ENCODE data around the gene ZBTB26. TPM values are rescaled to one million over a fixed set of nuclear protein-coding genes. Genes with fewer than 3 reads are reported as not detected.

Gene ZBTB26, protein sequence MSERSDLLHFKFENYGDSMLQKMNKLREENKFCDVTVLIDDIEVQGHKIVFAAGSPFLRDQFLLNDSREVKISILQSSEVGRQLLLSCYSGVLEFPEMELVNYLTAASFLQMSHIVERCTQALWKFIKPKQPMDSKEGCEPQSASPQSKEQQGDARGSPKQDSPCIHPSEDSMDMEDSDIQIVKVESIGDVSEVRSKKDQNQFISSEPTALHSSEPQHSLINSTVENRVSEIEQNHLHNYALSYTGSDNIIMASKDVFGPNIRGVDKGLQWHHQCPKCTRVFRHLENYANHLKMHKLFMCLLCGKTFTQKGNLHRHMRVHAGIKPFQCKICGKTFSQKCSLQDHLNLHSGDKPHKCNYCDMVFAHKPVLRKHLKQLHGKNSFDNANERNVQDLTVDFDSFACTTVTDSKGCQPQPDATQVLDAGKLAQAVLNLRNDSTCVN
- 1 to 10 TPM; 4.7 to 5.8 (median 5.1) TPM for total RNA-seq
- 2.3 TPM for polyA plus RNA-seq
- long read RNA-seq, donor 1, full-length matches to known transcripts: 5 of 9 reads
- long read RNA-seq, donor 1, partial matches to known transcripts: 0 of 9 reads
- long read RNA-seq, donor 1, other reads (novel, unspliced or antisense): 4 of 9 reads
- long read RNA-seq, donor 2, full-length matches to known transcripts: 6 of 6 reads
- long read RNA-seq, donor 2, partial matches to known transcripts: 0 of 6 reads
- long read RNA-seq, donor 2, other reads (novel, unspliced or antisense): 0 of 6 reads
- long read RNA-seq, donor 3, full-length matches to known transcripts: 8 of 12 reads
- long read RNA-seq, donor 3, partial matches to known transcripts: 4 of 12 reads
- long read RNA-seq, donor 3, other reads (novel, unspliced or antisense): 0 of 12 reads
- long read RNA-seq, donor 4, full-length matches to known transcripts: 2 of 4 reads
- long read RNA-seq, donor 4, partial matches to known transcripts: 0 of 4 reads
- long read RNA-seq, donor 4, other reads (novel, unspliced or antisense): 2 of 4 reads

DNA sequence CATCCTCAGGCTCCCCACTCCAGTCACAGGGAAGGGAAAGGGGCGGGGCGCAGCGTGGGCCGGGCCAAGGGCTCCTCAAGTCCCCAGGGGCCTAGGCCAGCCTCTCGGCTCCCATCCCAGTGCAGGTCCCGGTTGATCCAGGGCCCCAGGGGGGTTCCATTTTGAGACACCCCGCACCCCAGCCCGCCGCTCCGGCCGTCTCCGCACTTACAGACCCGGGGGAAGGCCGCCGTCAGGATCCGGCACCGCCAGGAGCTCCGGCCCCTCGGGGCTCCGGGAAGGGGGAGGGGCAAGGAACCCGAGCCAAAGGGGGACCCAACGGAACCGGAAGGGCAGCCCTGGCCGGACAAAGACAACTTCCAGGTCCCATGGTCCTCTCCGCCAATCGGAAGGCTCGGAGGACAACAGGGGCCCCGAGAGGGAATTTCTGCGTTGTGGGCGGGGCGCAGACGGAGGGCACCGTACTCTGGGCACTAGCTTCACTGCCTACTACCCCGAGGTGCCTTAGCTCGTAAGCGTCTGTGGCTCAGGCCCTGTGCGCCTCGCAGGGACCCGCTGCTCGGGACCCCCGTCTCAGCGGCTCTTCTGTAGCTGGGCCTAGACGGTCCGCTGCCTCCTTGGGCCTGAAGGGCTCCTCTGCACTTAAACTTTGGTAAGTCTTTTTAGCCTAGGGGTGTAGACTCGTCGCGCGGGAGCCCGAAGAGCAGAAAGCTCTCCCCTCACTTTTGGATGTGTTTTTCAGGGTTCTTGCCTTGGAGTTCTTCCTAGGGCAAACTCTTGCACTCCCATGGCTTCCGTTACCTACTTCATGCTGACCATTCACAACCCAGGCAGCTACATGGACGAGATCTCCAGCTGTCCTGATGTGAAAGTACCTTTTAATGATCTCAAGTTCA is at the start of gene ZBTB26:
Gene ZBTB26 (minus strand): TSS at position 287 of the 896 bp plus-strand sequence. CDS start 11,578 bp downstream, outside the sequence.
- ATAC-seq (peak; percentile 99), DNase-seq (peak; percentile 95 to 97 (median 97))
- under 1% methylated on average over 51 of the region's 51 CpGs for WGBS
- intact Hi-C loops (cut with DNase I): no loop called here
- Histone ChIP-seq H3K27me3 (ENCODE audit: control insufficient read depth, insufficient read depth) (no peaks in the 10 kb centered on the region), H3K4me1 (ENCODE audit: control insufficient read depth, insufficient read depth, low read length) (peaks cover 4% of the 10 kb centered on the region), H3K27ac (ENCODE audit: low read length) (peak within 1 kb of the TSS; percentile 95), H3K4me3 (ENCODE audit: low read length) (peak within 1 kb of the TSS; percentile 97), H3K9me3 (ENCODE audit: control insufficient read depth, low read length) (no peaks in the 10 kb centered on the region)

DNA sequence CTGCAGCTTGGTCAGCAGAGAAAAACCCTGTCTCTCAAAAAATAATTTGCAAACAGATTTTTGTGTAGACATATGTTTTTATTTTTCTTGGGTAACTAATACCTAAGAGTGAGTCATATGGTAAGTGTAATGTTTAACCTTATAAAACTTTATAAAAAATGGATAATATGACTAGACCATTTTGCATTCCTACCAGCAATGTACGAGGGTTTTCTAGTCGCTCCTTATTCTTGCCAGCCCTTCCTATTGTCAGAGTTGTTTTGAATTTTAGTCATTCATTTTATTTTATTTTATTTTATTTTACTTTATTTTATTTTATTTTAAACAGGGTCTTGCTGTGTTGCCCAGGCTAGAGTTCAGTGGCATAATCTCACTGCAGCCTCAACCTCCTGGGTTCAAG is 47.3 kb upstream of the ZBTB26 start:
- ATAC-seq (no peak), DNase-seq (no peak)
- Histone ChIP-seq H3K9me3 (ENCODE audit: control insufficient read depth, low read length) (no peaks in the 10 kb centered on the region), H3K27me3 (ENCODE audit: control insufficient read depth, insufficient read depth) (no peaks in the 10 kb centered on the region), H3K4me3 (ENCODE audit: low read length) (no peak overlapping the region), H3K4me1 (ENCODE audit: control insufficient read depth, insufficient read depth, low read length) (peaks cover 2% of the 10 kb centered on the region), H3K27ac (ENCODE audit: low read length) (no peak overlapping the region)
- WGBS: 48% methylated on average over 2 of the region's 2 CpGs
- intact Hi-C loops (cut with DNase I): no loop called here

DNA sequence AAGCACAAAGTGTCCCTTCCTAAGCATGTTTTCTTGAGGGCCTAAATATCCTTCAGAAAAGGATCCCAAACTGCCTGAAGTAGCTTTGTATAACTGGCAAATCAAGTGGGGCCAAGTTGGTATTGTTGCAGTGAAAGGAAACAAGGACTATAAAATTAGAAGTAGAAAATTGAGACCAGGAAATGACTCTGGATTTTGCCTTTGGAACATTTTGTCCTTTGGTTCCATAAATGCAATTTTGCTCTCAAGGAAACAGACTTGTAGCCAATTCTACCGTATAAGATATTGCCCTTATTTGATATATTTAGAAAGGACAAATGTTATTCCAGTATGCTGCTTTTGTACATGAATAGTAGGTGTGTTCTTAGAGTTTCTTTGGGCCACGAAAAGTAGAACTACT is 43.9 kb upstream of the ZBTB26 start:
- no peak overlapping the region for H3K4me3 ChIP-seq (ENCODE audit: low read length)
- no peaks in the 10 kb centered on the region for H3K27me3 ChIP-seq (ENCODE audit: control insufficient read depth, insufficient read depth)
- no peaks in the 10 kb centered on the region for H3K9me3 ChIP-seq (ENCODE audit: control insufficient read depth, low read length)
- H3K27ac ChIP-seq (ENCODE audit: low read length): peak overlapping the region; percentile 45
- WGBS: 56% methylated on average over 2 of the region's 2 CpGs
- intact Hi-C loops (cut with DNase I): no loop called here
- ATAC-seq (peak in 1 of 2 donors; percentile 50), DNase-seq (no peak)
- peaks cover 2% of the 10 kb centered on the region for H3K4me1 ChIP-seq (ENCODE audit: control insufficient read depth, insufficient read depth, low read length)

DNA sequence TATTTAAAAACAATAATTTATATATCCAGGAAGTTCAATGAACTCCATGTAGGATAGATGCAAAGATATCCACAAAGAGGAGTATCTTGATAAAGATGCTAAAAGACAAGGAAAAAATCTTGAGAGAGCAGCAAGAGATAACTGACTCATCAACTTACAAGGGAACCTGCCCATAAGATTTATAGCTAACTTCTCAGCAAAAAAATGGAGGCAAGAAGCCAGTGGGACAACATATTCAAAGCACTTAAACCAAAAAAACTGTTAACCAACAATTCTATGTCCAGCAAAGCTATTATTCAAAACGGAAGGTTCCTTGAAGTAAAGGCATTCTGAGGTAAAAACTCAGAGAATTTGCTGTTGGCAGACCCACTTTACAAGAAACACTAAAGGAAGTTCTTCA is 29.8 kb upstream of the ZBTB26 start:
- ATAC-seq (no peak), DNase-seq (no peak)
- no peaks in the 10 kb centered on the region for H3K27me3 ChIP-seq (ENCODE audit: control insufficient read depth, insufficient read depth)
- intact Hi-C loops (cut with DNase I): no loop called here
- no peak overlapping the region for H3K27ac ChIP-seq (ENCODE audit: low read length)
- WGBS: 86% methylated on average over 1 of the region's 1 CpG
- no peak overlapping the region for H3K4me3 ChIP-seq (ENCODE audit: low read length)
- H3K4me1 ChIP-seq (ENCODE audit: control insufficient read depth, insufficient read depth, low read length): no peaks in the 10 kb centered on the region
- H3K9me3 ChIP-seq (ENCODE audit: control insufficient read depth, low read length): no peaks in the 10 kb centered on the region

DNA sequence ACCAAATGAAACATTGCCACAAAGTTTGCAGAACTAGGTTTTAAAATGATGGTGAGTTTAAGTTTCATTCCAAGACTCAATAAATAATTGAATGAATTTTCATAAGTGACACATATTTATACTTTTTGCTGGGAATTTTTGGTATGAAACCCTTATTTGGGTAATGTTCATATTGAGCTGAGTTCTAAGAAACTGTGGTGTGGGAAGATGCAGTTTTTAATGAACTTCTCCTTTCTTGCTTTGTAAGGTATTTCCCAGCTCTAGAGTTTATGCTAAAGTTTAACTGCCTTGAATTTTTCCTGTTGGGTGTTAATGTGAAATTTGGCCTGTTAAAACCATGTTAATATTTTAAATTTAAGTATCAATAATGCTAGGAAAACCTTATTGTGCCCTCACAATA is 24.6 kb upstream of the ZBTB26 start:
- Histone ChIP-seq H3K4me3 (ENCODE audit: low read length) (no peak overlapping the region), H3K27me3 (ENCODE audit: control insufficient read depth, insufficient read depth) (no peaks in the 10 kb centered on the region), H3K27ac (ENCODE audit: low read length) (no peak overlapping the region), H3K9me3 (ENCODE audit: control insufficient read depth, low read length) (no peaks in the 10 kb centered on the region), H3K4me1 (ENCODE audit: control insufficient read depth, insufficient read depth, low read length) (no peaks in the 10 kb centered on the region)
- intact Hi-C loops (cut with DNase I): no loop called here
- DNase-seq (no peak), ATAC-seq (no peak)

DNA sequence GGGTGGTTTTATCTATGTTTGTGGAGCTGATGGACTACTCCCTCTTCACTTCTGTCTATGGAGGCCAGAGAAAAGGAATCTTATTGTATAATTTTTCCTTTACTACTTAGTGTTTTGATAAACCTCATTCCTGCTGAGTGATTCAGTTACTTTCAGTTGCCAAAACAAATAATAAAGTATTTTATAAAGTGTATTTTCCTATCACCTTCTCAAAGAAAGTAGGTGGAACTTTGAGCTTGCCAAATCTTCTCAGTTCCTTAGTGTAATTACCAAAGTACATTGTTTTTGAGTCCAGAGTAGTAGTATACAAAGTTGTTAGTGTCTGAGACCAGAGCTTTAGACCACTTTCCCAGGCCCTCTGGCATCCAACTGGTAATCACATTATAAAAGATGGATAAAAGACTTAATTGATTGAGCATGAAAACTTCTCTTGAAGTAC is 23.0 kb upstream of the ZBTB26 start:
- no peaks in the 10 kb centered on the region for H3K4me1 ChIP-seq (ENCODE audit: control insufficient read depth, insufficient read depth, low read length)
- H3K9me3 ChIP-seq (ENCODE audit: control insufficient read depth, low read length): no peaks in the 10 kb centered on the region
- ATAC-seq (peak; percentile 54 to 83), DNase-seq (no peak)
- H3K4me3 ChIP-seq (ENCODE audit: low read length): no peak overlapping the region
- H3K27me3 ChIP-seq (ENCODE audit: control insufficient read depth, insufficient read depth): no peaks in the 10 kb centered on the region
- intact Hi-C loops (cut with DNase I): no loop called here
- no peak overlapping the region for H3K27ac ChIP-seq (ENCODE audit: low read length)

DNA sequence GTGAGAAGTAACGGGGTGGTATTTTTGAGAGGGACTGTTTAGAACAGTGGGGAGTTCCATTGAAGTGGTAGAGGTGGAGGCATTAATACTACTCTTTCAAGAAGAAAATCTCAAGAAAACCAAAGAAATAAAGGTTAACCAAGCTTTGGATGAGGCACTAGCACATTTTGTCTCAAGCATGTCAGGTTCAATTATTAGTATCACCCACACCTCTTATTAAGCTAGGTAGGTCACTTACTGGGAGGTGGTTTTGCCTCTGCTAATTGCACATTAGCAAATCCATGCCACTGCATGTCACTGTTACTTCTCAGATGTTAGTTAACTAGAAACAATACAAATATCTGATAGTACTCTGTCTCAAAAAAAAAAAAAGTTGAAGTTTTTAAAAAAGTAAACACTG is 19.7 kb upstream of the ZBTB26 start:
- peak in 1 of 2 donors; percentile 25 for ATAC-seq
- DNase-seq: no peak
- Histone ChIP-seq H3K27ac (ENCODE audit: low read length) (no peak overlapping the region), H3K9me3 (ENCODE audit: control insufficient read depth, low read length) (no peaks in the 10 kb centered on the region), H3K4me3 (ENCODE audit: low read length) (no peak overlapping the region), H3K4me1 (ENCODE audit: control insufficient read depth, insufficient read depth, low read length) (peaks cover 3% of the 10 kb centered on the region), H3K27me3 (ENCODE audit: control insufficient read depth, insufficient read depth) (no peaks in the 10 kb centered on the region)
- 94% methylated on average over 1 of the region's 1 CpG for WGBS
- intact Hi-C loops (cut with DNase I): no loop called here

DNA sequence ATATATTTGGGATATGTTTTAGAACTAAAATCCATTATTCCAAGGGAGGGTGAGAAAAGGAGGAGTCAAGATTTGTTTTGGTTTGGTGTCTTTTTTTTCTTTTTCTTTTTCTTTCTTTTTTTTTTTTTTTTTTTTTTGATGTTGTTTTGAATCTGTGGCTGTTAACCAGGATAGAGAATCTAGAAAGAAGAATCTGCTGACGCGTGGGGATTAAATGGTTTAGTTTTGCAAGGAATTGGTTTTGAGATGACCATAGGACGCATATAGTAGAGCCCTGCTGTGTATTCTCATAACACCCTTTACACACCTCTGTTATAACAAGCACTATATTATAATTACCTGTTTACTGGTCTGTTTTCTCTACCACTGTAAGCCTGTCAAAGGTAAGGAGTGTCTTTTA is 19.0 kb upstream of the ZBTB26 start:
- no peak for DNase-seq
- H3K27ac ChIP-seq (ENCODE audit: low read length): no peak overlapping the region
- H3K4me1 ChIP-seq (ENCODE audit: control insufficient read depth, insufficient read depth, low read length): peaks cover 3% of the 10 kb centered on the region
- no peaks in the 10 kb centered on the region for H3K27me3 ChIP-seq (ENCODE audit: control insufficient read depth, insufficient read depth)
- intact Hi-C loops (cut with DNase I): no loop called here
- no peaks in the 10 kb centered on the region for H3K9me3 ChIP-seq (ENCODE audit: control insufficient read depth, low read length)
- WGBS: 90% methylated on average over 3 of the region's 3 CpGs
- no peak for ATAC-seq
- no peak overlapping the region for H3K4me3 ChIP-seq (ENCODE audit: low read length)

DNA sequence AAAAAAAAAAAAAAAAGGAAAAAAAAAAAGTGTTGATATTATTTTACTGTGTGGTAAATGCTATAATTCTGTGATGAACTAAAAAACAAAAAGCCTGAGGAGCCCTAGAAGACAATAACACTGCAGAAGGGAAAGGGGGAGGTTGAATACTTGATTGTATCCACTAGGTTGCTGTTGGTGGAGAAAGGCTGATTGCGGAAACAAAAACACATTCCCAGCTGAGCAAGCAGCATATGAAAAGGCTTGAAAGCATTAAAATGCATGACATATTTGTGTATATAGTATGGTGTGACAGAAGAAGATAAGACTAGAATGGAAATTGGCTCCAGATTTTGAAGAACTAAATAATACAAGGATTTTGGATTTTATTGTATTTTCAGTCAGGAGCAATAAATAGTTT is 18.4 kb upstream of the ZBTB26 start:
- H3K4me3 ChIP-seq (ENCODE audit: low read length): no peak overlapping the region
- DNase-seq (no peak), ATAC-seq (no peak)
- no peaks in the 10 kb centered on the region for H3K9me3 ChIP-seq (ENCODE audit: control insufficient read depth, low read length)
- 87% methylated on average over 1 of the region's 1 CpG for WGBS
- intact Hi-C loops (cut with DNase I): no loop called here
- H3K27me3 ChIP-seq (ENCODE audit: control insufficient read depth, insufficient read depth): no peaks in the 10 kb centered on the region
- peaks cover 3% of the 10 kb centered on the region for H3K4me1 ChIP-seq (ENCODE audit: control insufficient read depth, insufficient read depth, low read length)
- no peak overlapping the region for H3K27ac ChIP-seq (ENCODE audit: low read length)

DNA sequence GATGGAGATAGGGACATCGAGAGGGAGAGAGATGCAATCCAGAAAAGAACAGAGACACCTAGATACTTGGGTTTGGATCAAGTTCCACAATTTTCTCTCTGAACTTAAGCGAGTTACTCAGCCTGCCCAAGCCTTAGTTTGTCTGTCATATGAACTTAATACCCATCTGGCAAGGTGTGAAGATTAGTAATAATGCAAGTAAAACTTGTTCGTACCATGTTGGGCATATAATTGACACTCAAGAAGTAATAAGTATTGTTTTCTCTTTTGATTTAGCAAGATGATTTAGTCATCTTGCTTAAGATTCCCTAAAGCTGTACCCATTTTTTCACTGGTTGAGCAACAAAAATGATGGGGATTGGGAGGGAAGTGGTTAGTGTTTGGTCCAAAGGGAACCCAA is 17.0 kb upstream of the ZBTB26 start:
- Histone ChIP-seq H3K27ac (ENCODE audit: low read length) (no peak overlapping the region), H3K9me3 (ENCODE audit: control insufficient read depth, low read length) (no peaks in the 10 kb centered on the region), H3K4me1 (ENCODE audit: control insufficient read depth, insufficient read depth, low read length) (peaks cover 3% of the 10 kb centered on the region), H3K27me3 (ENCODE audit: control insufficient read depth, insufficient read depth) (no peaks in the 10 kb centered on the region), H3K4me3 (ENCODE audit: low read length) (no peak overlapping the region)
- 91% methylated on average over 3 of the region's 3 CpGs for WGBS
- ATAC-seq: no peak
- no peak for DNase-seq
- intact Hi-C loops (cut with DNase I): no loop called here
